HG03558 (cell line): ENCODE results near the gene MFN1.
"Not testable (repeated sequence)": the region's sequence is repeated elsewhere in the genome, so short reads cannot be mapped to it uniquely, and the experiment has no call there.

Experiments
- ATAC-seq: cut with Tn5 transposase; IDR thresholded peaks from one replicate; pipeline ENCODE4 v1.9.1; 2021; ENCODE audit warnings: moderate number of reproducible peaks; ENCODE audit not compliant: unreplicated experiment; ENCODE audit errors: extremely low read depth

Gene MFN1

GRCh38 chr3:179347345-179348194 lies at the start of gene MFN1:
Gene MFN1, plus strand, starts transcription at chr3:179347709. Its CDS starts 1,143 bp downstream, at chr3:179348852.
- ATAC-seq: peak; percentile 78

GRCh38 chr3:179297971-179298725 lies 49.4 kb upstream of the MFN1 start:
- ATAC-seq: no peak

GRCh38 chr3:179299316-179299715 lies 48.2 kb upstream of the MFN1 start:
- no peak for ATAC-seq

GRCh38 chr3:179299999-179300613 lies 47.4 kb upstream of the MFN1 start:
- peak; percentile 43 for ATAC-seq

GRCh38 chr3:179301645-179302044 lies 45.9 kb upstream of the MFN1 start:
- no peak for ATAC-seq

- ATAC-seq: no peak
Measured at GRCh38 chr3:179302111-179302510, 45.4 kb upstream of the MFN1 start.

GRCh38 chr3:179304605-179305004 lies 42.9 kb upstream of the MFN1 start:
- no peak for ATAC-seq

GRCh38 chr3:179307362-179307761 lies 40.1 kb upstream of the MFN1 start:
- not testable (repeated sequence) for ATAC-seq

- ATAC-seq: no peak
Measured at GRCh38 chr3:179308001-179308400, 39.5 kb upstream of the MFN1 start.

GRCh38 chr3:179309225-179310078 lies 38.1 kb upstream of the MFN1 start:
- ATAC-seq: peak; percentile 92

GRCh38 chr3:179318876-179319275 lies 28.6 kb upstream of the MFN1 start:
- no peak for ATAC-seq

- ATAC-seq: no peak
Measured at GRCh38 chr3:179321668-179322285, 25.7 kb upstream of the MFN1 start.

GRCh38 chr3:179322286-179323196 lies 25.0 kb upstream of the MFN1 start, which contains the start of gene ZNF639:
Gene ZNF639, plus strand, starts transcription at chr3:179323031. Its CDS starts 5,263 bp downstream, at chr3:179328294.
- peak; percentile 67 for ATAC-seq

GRCh38 chr3:179323197-179324110 lies 24.1 kb upstream of the MFN1 start:
- peak; percentile 7 for ATAC-seq

GRCh38 chr3:179324270-179324754 lies 23.2 kb upstream of the MFN1 start:
- no peak for ATAC-seq

- ATAC-seq: no peak
Measured at GRCh38 chr3:179330438-179330837, 17.1 kb upstream of the MFN1 start.

GRCh38 chr3:179332240-179332639 lies 15.3 kb upstream of the MFN1 start:
- ATAC-seq: no peak
